Thymus (tissue), 11 donors: ENCODE measurements around the gene PIEZO1. TPM values are rescaled to one million over a fixed set of nuclear protein-coding genes. Genes with fewer than 3 reads are reported as not detected.
A peak's percentile ranks its signal among the peaks of the same experiment; 100 is the strongest.

Source experiments
- DNase-seq, 9 donors: peaks; one replicate each; pipeline ENCODE4 v3.0.0-alpha.2; 2013; ENCODE audit warnings: low spot score in 9 of 9, low read depth in 6 of 9, missing footprints in 1 of 9
- H3K27ac ChIP-seq, 2 donors: one replicate each; pipeline ENCODE4 v1.5.1; 2013; ENCODE audit warnings: control low read depth in 1 of 2, low read depth in 1 of 2, low read length in 1 of 2, mild to moderate bottlenecking in 1 of 2, moderate library complexity in 1 of 2
- H3K27me3 ChIP-seq, 2 donors: one replicate each; pipeline ENCODE4 v1.5.1; 2013; ENCODE audit warnings: low read length in 1 of 2; ENCODE audit not compliant: control insufficient read depth in 2 of 2, insufficient read depth in 1 of 2
- H3K36me3 ChIP-seq, 2 donors: one replicate each; pipeline ENCODE4 v1.5.1; 2013; ENCODE audit warnings: low read length in 1 of 2, mild to moderate bottlenecking in 1 of 2, moderate library complexity in 1 of 2; ENCODE audit not compliant: control insufficient read depth in 2 of 2, insufficient read depth in 2 of 2
- H3K4me1 ChIP-seq, 2 donors: one replicate each; pipeline ENCODE4 v1.5.1; 2013; ENCODE audit warnings: low read length in 2 of 2; ENCODE audit not compliant: control insufficient read depth in 2 of 2, insufficient read depth in 2 of 2
- H3K4me3 ChIP-seq, 2 donors: one replicate each; pipeline ENCODE4 v1.5.1; 2013; ENCODE audit warnings: low read length in 2 of 2, control low read depth in 1 of 2, mild to moderate bottlenecking in 1 of 2
- H3K9me3 ChIP-seq, 2 donors: one replicate each; pipeline ENCODE4 v1.5.1; 2013; ENCODE audit warnings: low read length in 1 of 2, mild to moderate bottlenecking in 1 of 2; ENCODE audit not compliant: control insufficient read depth in 2 of 2, insufficient read depth in 1 of 2
- WGBS: extraction: QIAGEN DNeasy Blood & Tissue Kit; methylation state at CpG from one replicate; pipeline ENCODE4 v1.1.7; 2013; 5-methylcytosine and 5-hydroxymethylcytosine counted together
- polyA plus RNA-seq: library from polyadenylated mRNA; stranded (reverse); fragments of 200-250 nt; gene quantifications from one replicate; pipeline ENCODE4 v1.2.3, GENCODE V29; 2013
- total RNA-seq: library from RNA; stranded (reverse); fragments of 120-200 nt; gene quantifications from one replicate; pipeline ENCODE4 v1.2.4, GENCODE V29; 2013
- donor health status: healthy.

Gene PIEZO1
- total and polyA plus RNA-seq, 2 donors, result 25.2 to 115 TPM

DNA sequence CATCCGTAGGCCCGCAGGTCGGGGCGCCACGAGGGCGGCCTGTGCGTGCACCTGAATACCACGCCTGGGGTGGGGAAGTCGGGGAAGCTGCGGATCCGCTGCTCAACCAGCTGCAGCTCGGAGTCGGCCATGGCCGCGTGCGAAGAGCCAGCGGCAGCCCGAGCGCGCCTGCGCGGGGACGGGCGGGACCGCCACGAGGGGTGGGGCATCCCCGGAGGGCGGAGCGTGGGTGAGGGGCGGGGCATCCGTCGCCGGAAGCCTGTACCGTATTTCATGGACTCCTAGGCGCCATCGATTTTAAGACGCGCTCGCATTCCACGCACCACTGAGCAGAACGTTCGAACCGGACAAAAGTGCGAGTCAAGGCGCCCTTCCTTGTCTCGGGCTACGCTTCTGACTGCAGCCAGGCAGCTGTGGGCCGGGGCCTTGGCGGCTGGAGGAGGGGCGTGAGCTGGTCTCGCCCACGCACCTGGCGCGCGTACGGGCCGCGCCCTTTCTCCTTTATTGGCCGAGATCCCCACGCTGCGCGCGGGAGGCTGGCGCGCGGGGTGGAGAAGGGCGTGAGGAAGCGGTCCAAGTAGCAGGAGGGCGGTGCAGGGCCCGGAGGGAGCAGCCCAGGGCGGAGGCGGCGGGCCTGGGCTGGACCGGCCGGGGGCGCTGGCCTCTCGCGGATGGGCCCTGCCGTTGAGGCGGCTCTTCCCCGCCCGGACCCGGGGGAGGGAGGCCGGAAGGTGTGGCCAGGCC, 26.9 kb upstream of the PIEZO1 start, which contains the start of gene APRT:
Gene APRT, minus strand, starts transcription at position 160 of the 744 bp plus-strand sequence. Its CDS starts 29 bp downstream, at position 131.
- H3K9me3 ChIP-seq, result peaks cover 0 to 12% of the 10 kb centered on the region in 2 donors
- peaks cover 16 to 37% of the 10 kb centered on the region in 2 donors for H3K4me1 ChIP-seq
- peak in 7 of 9 donors; percentile 83 to 95 (median 90) for DNase-seq
- peak within 1 kb of the TSS; percentile 74 to 84 for H3K4me3 ChIP-seq
- H3K27ac ChIP-seq, result peak within 1 kb of the TSS; percentile 90 to 92
- WGBS, result under 1% methylated on average over 84 of the region's 84 CpGs
- H3K27me3 ChIP-seq, result no peaks in the 10 kb centered on the region
- peaks cover 33% of the 10 kb centered on the region in 2 donors for H3K36me3 ChIP-seq

DNA sequence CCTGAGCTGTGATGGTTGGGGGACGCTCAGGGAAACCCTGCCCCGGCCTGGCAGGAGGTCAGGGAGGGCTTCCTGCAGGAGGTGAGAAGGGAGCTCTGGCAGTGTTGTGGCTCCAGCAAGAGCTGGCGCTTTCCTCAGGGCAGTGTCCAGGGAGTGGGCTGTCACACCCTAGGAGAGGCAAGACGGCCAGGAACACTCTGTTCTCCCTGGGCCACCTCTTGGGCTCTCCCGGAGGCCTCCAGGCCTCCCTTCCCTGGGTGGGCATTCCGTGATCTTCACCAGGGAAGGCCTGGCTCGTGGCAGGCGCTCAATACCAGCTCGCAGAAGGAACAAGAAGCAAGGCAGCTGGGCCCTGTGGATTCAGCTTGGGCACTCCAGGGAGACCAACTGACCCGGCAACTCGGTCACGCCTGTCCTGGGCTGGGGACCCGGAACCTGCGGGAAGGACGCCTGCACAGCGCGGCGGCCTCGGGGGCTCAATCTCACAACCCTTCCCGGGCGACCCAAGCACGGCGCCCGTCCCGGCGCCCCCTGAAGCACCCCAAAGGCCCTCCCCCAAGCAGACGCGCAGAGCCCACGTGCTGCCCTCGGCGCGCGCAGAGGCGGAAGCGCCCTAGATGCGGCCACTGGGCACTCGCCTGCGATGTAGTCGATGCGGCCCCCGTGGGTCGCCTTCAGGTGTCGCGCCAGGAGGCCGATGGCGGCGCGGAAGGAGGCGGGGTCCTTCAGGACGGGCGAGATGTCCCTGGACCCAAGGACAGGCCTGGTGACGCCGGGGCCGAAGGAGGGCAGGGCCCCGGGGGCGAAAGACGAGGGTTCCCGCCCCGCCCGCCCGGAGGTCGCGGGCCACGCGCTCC, 26.1 kb upstream of the PIEZO1 start:
- H3K9me3 ChIP-seq, result peaks cover 0 to 10% of the 10 kb centered on the region in 2 donors
- H3K27ac ChIP-seq, result peak overlapping the region; percentile 87 to 90
- H3K4me1 ChIP-seq, result peaks cover 16 to 34% of the 10 kb centered on the region in 2 donors
- H3K27me3 ChIP-seq, result no peaks in the 10 kb centered on the region
- H3K4me3 ChIP-seq, result peak overlapping the region; percentile 74 to 84
- peaks cover 37 to 41% of the 10 kb centered on the region in 2 donors for H3K36me3 ChIP-seq
- DNase-seq, result peak in 5 of 9 donors; percentile 72 to 89 (median 82)
- 3% methylated on average over 65 of the region's 65 CpGs for WGBS

- 59% methylated on average over 12 of the region's 12 CpGs for WGBS
- Histone ChIP-seq H3K9me3 (peaks cover 0 to 4% of the 10 kb centered on the region in 2 donors), H3K27me3 (no peaks in the 10 kb centered on the region), H3K4me1 (peaks cover 13 to 30% of the 10 kb centered on the region in 2 donors), H3K27ac (peak overlapping the region in 1 of 2 donors; percentile 72), H3K4me3 (peak overlapping the region; percentile 74 to 84), H3K36me3 (peaks cover 45 to 48% of the 10 kb centered on the region in 2 donors)
- peak in 1 of 9 donors; percentile 24 for DNase-seq
Measured at GRCh38 chr16:88810166-88810911, 25.3 kb upstream of the PIEZO1 start.

DNA sequence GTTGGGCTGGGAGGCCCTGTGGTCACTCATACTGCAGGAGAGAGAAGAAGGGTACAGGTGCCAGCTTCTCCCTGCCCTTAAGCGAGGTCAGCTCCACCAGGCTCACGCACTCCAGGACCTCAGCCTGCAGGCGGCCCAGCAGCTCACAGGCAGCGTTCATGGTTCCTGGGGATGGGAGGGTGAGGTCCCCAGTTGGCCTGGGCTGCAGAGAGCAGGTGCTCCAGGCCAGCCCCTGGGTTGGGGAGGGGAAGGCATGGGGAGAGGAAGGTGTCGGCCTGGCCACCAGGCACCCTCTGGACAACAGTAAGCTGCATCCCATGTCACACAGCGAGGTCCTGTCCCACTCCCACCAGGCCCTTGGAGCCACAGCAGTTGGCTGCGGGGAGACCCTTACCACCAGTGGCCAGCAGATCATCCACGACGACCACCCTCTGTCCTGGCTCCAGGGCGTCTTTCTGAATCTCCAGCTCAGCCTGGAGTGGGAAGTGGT, 24.7 kb upstream of the PIEZO1 start:
- Histone ChIP-seq H3K9me3 (peaks cover 0 to 4% of the 10 kb centered on the region in 2 donors), H3K27ac (no peak overlapping the region), H3K4me1 (peaks cover 18 to 36% of the 10 kb centered on the region in 2 donors), H3K36me3 (peaks cover 48 to 54% of the 10 kb centered on the region in 2 donors), H3K27me3 (no peaks in the 10 kb centered on the region), H3K4me3 (no peak overlapping the region)
- DNase-seq, result no peak
- 94% methylated on average over 10 of the region's 10 CpGs for WGBS

DNA sequence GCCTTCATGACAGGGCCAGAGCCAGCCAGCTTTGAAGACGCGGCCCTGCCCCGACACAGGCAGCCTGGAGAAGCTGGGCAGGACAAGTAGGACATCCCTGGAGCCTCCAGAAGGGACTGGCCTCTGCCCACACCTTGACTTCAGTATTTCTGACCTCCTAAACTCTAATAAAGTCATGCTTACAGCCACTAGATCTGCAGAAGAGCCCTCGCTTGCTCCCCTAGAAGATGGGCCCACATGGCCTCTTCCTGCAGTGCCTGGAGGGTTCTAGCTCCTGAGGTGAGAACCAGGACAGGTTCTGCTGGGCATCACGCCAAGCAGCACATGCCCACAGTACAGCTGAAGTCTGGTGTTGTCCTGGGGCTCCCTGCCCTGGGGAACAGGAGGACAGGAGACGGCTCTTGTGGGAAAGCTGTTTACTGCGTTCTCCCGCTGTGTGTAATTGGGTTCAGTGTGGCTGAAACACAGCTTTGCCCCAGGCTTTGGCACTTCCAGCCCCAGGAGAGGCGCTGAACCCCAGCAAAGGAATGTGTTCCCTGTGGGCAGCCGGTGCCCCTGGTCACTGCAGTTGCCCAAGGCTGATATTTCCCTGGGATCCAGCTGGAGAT, 24.2 kb upstream of the PIEZO1 start:
- WGBS, result 97% methylated on average over 10 of the region's 10 CpGs
- peaks cover 0 to 4% of the 10 kb centered on the region in 2 donors for H3K9me3 ChIP-seq
- no peak for DNase-seq
- H3K4me3 ChIP-seq, result no peak overlapping the region
- peaks cover 24 to 42% of the 10 kb centered on the region in 2 donors for H3K4me1 ChIP-seq
- no peak overlapping the region for H3K27ac ChIP-seq
- no peaks in the 10 kb centered on the region for H3K27me3 ChIP-seq
- peaks cover 48 to 56% of the 10 kb centered on the region in 2 donors for H3K36me3 ChIP-seq

GRCh38 chr16:88807626-88808453, 22.8 kb upstream of the PIEZO1 start:
- H3K27me3 ChIP-seq, result no peaks in the 10 kb centered on the region
- no peak overlapping the region for H3K27ac ChIP-seq
- 97% methylated on average over 26 of the region's 26 CpGs for WGBS
- DNase-seq, result no peak
- peaks cover 0 to 4% of the 10 kb centered on the region in 2 donors for H3K9me3 ChIP-seq
- H3K4me3 ChIP-seq, result no peak overlapping the region
- H3K4me1 ChIP-seq, result peaks cover 25 to 42% of the 10 kb centered on the region in 2 donors
- H3K36me3 ChIP-seq, result peaks cover 48 to 56% of the 10 kb centered on the region in 2 donors

- Histone ChIP-seq H3K36me3 (peaks cover 48 to 56% of the 10 kb centered on the region in 2 donors), H3K4me1 (peaks cover 21 to 42% of the 10 kb centered on the region in 2 donors), H3K27ac (no peak overlapping the region), H3K9me3 (peaks cover 0 to 4% of the 10 kb centered on the region in 2 donors), H3K4me3 (no peak overlapping the region), H3K27me3 (no peaks in the 10 kb centered on the region)
- WGBS, result 95% methylated on average over 24 of the region's 24 CpGs
- DNase-seq, result no peak
Measured at GRCh38 chr16:88807142-88807625, 22.2 kb upstream of the PIEZO1 start.
